GM18498 (cell line): ENCODE results near the gene KRTAP4-5.
"Not testable (repeated sequence)": the region's sequence is repeated elsewhere in the genome, so short reads cannot be mapped to it uniquely, and the experiment has no call there.

ENCODE experiments used
- ATAC-seq: cut with Tn5 transposase; IDR thresholded peaks from one replicate; pipeline ENCODE4 v1.9.1; 2021; ENCODE audit warnings: mild to moderate bottlenecking, moderate library complexity; ENCODE audit not compliant: unreplicated experiment

The KRTAP4-5 gene

DNA sequence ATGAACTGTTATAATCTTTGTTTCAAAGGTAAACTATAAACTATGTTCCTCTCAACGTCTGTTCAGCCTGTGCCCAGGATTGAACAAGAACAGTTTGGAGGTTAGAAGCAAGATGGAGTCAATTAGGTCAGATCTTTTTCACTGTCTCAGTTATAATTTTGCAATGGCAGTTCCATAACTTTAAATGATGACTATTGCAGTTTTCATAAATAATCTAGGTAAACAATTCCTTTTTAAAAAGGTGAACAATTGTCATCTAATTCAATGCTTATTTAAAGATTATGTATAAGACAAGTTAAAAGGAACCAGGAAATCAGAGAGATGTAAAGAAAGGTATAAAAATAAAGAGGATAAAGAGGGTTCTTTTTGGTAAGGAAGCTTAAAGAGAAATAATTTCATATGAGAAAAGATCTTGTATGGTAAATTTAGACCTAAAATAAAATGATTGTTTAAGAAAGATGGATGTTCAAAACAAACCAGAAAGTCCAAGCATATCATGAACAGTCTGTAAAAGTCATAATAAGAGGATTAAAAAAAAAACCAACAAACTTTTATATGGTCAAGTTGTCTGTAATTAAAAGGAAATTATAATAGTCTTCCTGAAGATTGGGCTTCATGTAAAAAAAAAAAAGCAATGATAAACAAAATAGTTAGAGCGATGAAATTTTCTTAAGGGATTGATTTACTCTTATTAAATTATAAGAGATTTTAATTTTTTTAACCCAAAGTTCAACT lies 38.3 kb downstream of the KRTAP4-5 start:
- ATAC-seq = no peak

DNA sequence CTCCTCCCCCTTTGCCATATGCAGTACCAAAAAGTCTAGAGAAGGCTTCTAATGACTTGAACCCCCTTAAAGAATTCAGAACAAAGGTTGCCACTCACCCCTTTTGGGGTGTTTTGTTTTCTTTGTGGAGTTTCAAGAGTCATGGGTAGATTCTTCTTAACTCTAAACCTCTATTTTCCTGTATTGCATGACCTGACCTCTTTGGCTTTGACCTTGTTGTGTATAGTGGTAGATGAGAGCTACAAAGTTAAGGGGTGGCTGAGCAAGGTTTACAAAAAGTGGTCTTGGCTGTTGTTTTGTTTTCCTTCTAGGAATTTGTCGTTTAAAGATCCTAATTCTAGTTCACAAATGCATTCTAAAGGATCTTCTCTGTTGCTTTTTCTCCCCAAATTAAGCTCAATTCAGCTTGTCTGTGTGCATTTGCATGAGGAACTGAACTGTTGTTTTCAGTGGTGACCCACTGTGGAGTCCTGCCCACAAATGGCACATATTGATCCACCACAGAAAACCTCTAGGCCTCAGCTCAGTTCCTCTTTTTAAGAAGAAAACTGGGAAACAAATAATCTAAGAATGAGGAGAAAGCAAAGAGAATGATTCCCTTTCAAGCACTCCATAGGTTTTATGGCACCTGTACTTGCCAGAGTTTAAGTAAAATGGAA lies 40.8 kb downstream of the KRTAP4-5 start:
- ATAC-seq = not testable (repeated sequence)

DNA sequence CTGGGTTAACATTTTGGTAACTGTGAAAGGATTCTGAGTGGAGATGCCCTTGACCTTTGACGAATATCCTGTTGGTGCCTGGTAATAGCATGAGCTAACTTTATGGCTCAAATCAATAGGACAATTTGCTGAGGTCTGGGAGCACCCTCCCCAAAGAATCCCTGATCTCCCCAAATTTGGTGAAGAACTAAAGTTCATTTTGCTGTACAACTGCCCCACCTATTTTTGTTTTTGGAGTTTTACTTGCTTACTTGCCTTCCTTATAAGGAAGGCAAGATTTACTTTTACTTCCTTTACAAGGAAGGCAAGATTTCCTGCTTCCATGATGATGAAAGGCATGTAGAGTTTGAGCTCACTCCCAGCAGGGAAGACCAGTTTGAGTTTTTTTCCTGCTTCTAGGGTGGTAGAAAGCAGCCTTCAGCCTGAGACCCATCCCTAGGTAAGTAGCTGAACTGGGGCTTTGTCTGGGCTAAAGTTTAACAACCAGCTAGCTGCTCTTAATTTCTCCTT lies 41.6 kb downstream of the KRTAP4-5 start:
- no peak for ATAC-seq

DNA sequence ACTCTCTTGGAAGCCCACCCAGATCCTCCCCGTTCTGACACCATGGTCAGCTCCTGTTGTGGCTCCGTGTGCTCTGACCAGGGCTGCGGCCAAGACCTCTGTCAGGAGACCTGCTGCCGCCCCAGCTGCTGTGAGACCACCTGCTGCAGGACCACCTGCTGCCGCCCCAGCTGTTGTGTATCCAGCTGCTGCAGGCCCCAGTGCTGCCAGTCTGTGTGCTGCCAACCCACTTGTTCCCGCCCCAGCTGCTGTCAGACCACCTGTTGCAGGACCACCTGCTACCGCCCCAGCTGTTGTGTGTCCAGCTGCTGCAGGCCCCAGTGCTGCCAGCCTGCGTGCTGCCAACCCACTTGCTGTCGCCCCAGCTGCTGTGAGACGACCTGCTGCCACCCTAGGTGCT lies 44.3 kb downstream of the KRTAP4-5 start, which contains the start of gene KRTAP4-9:
KRTAP4-9 (plus strand) TSS at position 43 of the 400 bp plus-strand sequence; CDS start at position 43, 0 bp downstream.
- ATAC-seq = not testable (repeated sequence)

DNA sequence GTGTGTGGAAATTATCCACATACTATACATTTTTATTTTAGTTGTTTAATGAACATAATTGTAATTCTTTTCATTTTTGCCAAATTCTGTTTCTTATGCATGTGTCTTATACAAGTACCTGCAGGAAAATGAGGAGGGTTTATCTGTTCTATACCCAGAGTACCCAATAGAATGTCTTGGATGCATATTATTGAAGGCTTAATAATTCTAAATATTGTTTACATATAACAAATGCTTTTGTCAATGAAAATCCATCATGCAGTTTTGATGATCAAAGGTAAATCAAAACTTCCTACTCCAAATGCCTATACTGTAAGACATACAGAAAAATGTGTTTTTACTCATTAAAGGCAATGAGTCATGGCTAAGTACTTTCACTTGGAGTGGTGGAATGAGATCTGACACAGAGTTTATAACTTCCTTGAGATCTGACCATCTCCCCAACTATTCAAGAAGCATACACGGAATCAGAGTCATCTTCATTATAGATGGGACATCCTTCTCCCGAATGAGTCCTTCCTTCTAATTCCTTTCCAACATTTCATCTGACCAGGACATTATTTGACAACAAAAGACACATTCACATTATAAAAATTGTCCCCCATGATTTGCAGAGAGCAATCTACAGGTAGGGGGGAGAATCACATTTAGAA lies 45.1 kb downstream of the KRTAP4-5 start:
- not testable (repeated sequence) for ATAC-seq

DNA sequence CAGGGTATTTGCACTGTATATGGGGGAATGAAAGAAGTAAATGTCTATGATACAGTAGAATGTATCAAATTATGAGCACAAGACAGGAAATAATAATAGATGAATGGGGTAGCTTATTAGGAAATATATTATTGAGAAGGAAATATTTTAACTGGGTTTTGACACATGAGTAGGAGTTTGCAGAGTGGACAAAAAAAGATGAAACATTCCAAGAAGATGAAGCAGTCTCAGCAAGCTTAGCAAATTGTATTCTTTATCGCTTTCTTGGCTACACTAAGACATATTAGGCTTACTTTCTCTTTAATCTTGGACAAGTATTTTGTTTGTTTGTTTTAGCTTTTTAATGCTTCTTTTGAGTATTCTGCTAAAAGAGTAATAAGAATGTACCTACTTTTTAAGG lies 45.7 kb downstream of the KRTAP4-5 start:
- ATAC-seq = no peak

DNA sequence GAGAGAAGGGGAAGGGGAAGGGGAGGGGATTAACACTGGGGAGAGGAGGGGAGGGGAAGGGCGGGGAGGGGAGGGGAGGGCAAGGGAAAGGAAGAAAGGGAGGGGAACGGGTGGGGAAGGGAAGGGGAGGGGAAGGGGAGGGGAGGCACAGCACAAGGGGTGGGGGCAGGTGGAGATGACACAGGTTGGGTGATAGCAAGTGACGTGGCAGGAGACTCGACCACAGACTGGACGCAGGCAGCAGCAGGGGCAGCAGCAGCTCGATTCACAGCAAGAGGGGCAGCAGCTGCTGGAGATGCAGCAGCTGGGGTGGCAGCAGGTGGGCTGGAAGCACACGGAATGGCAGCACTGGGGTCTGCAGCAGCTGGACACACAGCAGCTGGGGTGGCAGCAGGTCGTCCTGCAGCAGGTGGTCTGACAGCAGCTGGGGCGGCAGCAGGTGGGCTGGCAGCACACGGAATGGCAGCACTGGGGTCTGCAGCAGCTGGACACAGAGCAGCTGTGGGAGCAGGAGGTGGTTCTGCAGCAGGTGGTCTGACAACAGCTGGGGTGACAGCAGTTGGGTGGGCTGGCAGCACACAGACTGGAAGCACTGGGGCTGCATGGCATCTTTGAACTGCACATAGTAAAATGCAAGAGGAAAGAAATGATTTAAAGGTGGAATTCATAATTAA lies 47.9 kb downstream of the KRTAP4-5 start, which contains the start of gene KRTAP4-16:
KRTAP4-16 (minus strand) TSS at position 624 of the 674 bp plus-strand sequence; CDS start at position 624, 0 bp downstream.
- no peak for ATAC-seq

DNA sequence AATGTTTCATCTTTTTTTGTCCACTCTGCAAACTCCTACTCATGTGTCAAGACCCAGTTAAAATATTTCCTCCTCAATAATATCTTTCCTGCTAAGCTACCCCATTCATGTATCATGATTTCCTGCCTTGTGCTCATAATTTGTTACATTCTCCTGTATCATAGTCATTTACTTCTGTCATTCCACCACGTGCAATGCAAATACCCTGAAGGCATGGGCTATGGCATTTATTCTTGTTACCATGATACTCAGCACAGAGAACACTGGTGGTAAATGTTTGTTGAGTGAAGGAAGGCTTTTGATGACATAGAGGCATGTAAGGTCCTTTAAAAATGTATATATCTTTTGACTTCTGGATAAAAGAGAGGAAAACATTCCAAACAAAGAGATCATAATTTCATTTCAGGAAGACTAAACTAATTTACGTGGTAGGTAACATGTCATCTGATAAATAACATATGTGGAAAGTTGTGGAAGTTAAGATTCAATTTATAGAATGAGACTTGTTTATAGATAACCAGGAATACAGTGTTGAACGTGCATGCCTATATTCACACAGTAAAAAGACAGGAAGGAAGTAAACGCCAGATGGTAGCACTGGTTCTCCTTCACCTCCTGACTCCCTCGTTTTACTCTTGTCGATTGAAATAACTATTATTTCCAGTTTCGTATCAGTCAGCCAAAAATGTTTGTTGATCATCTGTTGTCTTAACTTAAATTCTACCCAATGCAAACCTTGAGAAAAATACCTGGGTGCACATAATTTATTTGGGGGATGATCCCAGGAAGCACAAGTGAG lies 49.7 kb downstream of the KRTAP4-5 start:
- not testable (repeated sequence) for ATAC-seq
